ENCODE data around the gene ERCC1.

The ERCC1 gene

DNA sequence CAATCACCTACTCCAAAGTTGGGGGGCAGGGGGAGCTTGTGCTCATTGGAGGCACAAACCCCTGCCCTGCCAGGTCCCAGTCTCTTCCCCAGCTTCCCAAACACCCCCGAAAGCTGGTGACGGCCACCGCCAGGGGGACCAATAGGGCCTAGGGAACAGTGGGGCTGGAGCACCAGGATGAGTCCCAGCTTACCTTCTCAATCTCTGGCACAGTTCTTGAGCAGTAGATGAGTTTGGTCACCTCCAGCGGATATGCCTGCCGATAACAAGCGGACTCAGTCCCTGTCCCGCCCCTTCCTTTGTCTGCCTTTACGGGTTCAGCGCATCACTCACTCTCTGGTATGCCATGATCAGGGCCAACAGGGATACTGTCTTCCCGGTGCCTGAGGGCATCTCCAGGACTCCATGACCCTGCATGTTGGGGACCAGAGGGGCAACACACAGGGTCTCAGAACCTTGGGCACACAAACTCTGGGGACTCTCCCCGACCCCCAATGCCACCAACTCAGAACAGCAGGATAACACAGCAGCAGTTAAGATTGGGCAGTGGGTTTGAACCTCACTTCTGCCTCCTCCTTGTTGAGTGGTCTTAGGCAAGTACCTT, 54.9 kb downstream of the ERCC1 start:
- in situ Hi-C loops (cut with MboI; ENCODE audit: low sequenced_read_pairs): no loop called here

GRCh38 chr19:45368127-45368526, 55.6 kb downstream of the ERCC1 start:
- in situ Hi-C loops (cut with MboI; ENCODE audit: low sequenced_read_pairs): no loop called here

DNA sequence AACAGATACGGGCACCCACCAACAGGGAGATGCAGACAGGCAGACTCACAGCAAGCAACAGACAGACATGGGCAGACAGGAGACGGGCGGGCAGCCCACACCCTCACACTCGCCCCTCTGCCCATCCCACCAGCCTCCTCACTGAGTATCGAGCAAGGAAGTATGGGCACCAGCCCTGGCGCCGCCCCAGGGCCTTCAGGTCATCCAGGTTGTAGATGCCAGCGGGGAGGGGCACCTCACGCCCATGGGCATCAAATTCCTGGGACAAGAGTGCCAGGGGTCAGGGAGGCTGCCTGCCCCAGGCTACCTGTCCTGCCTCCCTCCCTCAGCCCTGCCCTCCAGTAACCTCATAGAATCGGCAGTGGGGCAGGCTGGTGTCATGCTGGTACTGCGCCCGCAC, 59.0 kb downstream of the ERCC1 start:
- in situ Hi-C loops (cut with MboI; ENCODE audit: low sequenced_read_pairs): no loop called here

DNA sequence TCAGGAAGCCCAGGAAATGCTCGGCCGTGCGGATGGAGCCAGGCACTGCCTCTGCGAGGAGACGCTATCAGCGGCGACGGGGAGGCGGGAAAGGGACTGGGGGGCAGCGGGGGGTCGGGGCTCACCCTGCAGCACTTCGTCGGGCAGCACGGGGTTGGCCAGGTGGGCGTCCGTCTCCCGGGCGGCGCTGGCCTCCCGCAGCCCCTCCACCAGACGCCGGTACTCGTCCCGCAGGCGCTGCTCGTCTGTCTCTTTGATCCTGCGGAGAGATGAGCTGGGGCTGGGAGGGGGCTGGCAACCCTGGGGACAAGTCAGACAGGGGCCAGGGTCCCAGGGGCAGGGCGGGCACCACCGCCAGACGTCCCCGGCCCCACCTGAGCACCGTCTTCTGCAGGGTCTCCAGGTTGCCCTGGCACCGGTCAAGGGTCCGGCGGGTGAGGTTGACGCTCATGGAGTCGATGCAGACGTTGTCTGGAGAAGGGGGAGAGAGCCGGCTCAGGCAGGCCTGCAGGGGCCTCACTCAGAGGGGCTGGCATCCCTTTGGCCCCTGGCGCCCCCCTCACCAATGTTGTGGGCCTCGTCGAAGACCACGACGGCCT, 59.8 kb downstream of the ERCC1 start:
- in situ Hi-C loops (cut with MboI; ENCODE audit: low sequenced_read_pairs): no loop called here

DNA sequence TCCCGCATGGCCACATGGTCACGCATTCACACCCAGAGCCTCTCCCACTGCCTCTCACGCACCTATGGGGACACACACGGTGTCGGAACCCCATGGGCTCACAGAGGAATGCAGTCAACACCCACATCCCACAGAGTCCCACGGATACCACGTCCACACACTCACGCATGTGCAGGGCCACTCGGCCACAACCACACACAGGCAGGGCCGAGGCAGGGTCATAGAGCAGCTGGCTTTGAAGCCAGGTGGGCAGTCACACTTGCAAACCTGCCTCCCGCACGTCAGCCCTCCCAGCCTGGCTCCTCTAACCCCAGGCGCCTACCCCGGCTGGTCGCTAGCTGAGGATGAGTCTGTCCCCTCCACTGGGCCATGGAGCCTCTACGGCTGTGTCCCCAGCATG, 61.4 kb downstream of the ERCC1 start:
- in situ Hi-C loops (cut with MboI; ENCODE audit: low sequenced_read_pairs): no loop called here

DNA sequence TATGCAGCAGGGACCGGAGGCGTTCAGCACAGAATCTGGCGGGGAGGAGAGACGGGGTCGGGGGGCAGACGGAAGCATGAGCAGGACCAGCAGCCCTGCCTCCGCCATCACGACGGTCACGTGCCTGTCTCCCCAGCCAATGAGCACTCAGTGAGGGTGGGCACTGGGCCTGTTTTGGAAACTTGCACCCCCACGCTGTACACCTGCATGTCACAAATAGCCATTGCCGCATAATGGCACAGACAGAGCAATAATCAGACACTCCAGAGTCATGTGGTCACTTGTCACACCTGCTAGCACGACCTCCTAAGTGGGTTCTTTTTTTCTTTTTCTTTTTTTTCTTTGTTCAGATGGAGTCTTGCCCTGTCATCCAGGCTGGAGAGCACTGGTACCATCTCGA, 62.1 kb downstream of the ERCC1 start:
- in situ Hi-C loops (cut with MboI; ENCODE audit: low sequenced_read_pairs): no loop called here

DNA sequence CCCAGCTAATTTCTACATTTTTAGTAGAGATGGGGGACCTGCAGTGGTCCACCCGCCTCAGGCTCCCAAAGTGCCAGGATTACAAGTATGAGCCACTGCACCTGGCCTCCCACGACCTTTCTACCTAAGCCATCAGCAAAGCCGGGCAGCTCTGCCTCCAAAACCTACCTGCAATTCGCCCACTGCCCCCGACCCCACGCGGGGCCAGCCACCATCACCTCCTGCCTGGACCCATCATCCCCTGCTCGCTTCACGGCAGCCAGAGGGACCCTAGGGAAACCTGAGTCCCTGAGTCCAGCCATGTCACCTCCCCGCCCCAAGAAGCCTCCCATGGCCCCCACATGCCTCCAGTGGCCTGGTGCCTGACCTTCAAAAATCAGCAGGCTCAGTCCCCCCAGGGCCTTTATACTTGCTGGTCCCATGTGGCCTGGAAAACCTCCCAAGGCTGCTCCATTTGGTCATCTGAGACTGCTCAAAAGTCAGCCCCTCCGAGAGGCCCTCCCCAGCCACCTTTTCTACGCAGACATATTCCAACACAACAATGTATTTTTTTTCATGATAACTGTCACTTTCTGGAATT, 65.4 kb downstream of the ERCC1 start:
- in situ Hi-C loops (cut with MboI; ENCODE audit: low sequenced_read_pairs): no loop called here

- in situ Hi-C loops (cut with MboI; ENCODE audit: low sequenced_read_pairs): no loop called here
These were observed 66.3 kb downstream of the ERCC1 start for GRCh38 chr19:45357445-45357783.

Measured in HL-60/S4 treated with retinoic acid at 250 ng/mL for 4 days and 3 days (cell line).